Measurements from ENCODE around the gene CDA. TPM values are rescaled to one million over a fixed set of nuclear protein-coding genes. Genes with fewer than 3 reads are reported as not detected.
A peak's percentile ranks its signal among the peaks of the same experiment; 100 is the strongest.

The CDA gene
- total RNA-seq, 2 donors from 2014 or later: 2.4 to 6.5 TPM

DNA sequence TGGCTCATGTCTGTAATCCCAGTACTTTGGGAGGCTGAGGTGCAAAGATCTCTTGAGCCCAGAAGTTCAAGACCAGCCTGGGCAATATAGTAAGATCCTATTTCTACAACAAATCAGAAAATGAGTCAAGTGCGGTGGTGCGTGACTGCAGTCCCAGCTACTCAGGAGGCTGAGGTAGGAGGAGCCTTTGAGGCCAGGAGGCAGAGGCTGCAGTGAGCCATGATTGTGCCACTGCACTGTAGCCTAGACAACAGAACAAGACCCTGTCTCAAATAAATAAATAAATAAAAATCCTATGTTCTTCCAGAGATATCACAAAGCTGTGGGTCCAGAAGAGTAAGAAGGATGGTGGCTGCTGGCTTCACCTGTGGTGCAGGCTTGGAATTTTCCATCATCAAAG, 22.1 kb downstream of the CDA start:
- no peak for DNase-seq
- intact Hi-C loops (cut with DNase I): no loop called here
- ATAC-seq: no peak

DNA sequence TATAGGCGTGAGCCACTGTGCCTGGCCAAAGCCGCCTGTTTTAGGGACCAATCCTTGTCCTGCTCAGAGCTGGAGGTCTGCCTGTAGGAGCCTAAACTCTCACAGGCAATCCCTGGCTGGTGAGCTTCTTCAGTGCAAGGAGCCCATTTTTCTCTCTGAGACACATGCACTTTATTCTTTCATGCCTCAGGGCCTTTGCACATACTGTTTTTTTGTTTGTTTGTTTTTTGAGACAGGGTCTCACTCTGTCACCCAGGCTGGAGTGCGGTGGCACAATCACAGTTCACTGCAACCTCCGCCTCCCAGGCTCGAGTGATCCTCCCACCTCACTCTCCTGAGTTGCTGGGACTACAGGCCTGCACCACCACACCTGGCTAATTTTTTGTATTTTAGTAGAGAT, 22.8 kb downstream of the CDA start:
- intact Hi-C loops (cut with DNase I): no loop called here
- DNase-seq: no peak
- no peak for ATAC-seq

- no peak for ATAC-seq
- DNase-seq: no peak
- intact Hi-C loops (cut with DNase I): no loop called here
Observed at GRCh38 chr1:20612221-20612746, 23.4 kb downstream of the CDA start.

- intact Hi-C loops (cut with DNase I): no loop called here
- DNase-seq: no peak
Observed at GRCh38 chr1:20614131-20614579, 25.3 kb downstream of the CDA start.

DNA sequence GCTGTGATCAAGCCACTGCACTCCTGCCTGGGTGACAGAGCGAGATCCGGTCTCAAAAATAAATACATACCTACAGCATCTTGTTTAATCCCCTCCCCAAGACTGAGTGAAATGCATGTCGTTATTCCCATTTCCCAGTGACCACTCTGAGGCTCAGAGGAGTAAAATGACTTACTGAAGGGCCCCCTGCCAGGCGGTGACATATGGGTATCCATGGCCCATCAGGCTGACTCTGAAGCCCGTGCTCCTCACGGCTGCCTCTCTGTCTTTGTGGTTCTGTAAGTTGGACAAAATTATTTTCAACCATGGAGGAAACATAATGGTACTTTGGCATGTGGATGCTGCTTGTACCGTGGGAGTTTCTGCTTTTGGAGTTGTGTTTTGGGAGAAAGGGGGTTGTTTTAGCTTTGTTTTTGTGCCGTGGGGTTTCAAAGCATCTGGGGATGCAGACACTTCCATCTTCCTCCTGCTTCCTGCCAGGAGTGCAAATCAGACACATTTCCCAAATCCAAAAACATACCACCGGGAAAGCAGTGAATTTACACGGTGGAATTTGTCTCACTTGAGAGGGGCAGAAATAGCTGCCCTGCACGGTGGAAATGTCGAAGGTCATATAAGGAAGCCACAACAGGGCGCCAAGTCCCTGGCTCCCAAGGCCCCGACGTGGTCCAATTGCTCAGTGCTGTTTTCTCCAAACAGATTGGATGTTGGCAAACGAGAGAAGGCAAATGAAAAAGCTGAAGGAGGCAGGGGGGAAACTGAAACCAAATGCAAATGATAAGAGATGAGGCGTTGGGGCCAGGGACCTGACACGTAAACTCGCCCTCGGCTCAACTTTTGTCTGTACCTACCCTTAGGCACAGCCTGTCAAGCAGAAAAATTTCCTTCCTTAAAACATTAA, 27.3 kb downstream of the CDA start:
- peak in 1 of 2 donors; percentile 75 for ATAC-seq
- DNase-seq: peak; percentile 42
- intact Hi-C loops (cut with DNase I): no loop called here

More at GRCh38 chr1:20614131-20614579, 25.3 kb downstream of the CDA start:
- ATAC-seq: no peak

DNA sequence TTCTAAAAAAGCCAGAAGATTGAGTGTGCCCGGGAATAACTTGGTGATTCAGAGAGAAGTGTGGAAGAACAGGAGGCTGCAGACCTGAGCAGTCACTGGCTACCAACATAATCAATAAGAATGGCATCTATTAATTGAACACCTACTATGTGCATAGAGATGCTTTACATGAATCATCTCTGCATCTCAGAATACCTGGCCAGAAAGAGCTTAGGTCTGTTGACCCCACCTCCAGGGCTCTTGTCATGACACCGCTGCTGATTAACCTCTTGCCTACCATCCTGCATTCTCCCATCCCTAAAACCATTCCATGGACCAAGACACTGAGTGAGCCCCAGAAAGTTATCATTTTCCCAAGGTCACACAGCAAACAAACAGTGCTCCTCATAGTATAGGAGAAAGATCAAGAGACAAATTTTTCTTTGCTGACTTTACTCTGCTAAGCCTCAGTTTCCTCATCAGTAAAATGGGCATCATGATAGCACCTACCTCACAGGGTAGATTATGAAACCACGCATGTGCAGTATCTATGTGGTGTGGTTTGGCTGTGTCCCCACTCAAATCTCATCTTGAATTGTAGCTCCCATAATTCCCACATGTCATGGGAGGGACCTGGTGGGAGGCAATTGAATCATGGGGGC, 28.1 kb downstream of the CDA start:
- intact Hi-C loops (cut with DNase I): no loop called here
- DNase-seq: no peak
- no peak for ATAC-seq

- no peak for DNase-seq
- no peak for ATAC-seq
- intact Hi-C loops (cut with DNase I): no loop called here
Observed at GRCh38 chr1:20618550-20618949, 29.7 kb downstream of the CDA start.

DNA sequence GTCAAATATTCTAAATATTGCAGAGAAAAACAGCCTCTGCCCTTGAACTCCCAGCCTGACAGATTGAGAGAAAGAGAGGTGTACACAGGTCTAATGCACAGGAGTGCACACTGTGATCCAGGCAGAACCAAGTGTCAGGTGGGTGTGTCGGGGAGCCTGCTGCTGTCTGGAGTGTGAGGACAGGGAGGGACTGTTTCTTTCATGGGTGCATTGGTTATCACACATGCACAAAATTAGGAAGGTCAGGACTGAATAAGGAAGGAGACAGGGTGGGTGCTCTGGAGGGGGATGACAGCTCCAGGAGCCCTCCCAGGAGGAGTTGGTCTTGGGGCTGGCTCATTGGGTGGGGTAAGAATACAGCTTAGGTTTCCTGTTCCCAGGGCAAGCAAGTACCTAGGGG, 31.1 kb downstream of the CDA start:
- ATAC-seq (no peak), DNase-seq (no peak)
- intact Hi-C loops (cut with DNase I): no loop called here

DNA sequence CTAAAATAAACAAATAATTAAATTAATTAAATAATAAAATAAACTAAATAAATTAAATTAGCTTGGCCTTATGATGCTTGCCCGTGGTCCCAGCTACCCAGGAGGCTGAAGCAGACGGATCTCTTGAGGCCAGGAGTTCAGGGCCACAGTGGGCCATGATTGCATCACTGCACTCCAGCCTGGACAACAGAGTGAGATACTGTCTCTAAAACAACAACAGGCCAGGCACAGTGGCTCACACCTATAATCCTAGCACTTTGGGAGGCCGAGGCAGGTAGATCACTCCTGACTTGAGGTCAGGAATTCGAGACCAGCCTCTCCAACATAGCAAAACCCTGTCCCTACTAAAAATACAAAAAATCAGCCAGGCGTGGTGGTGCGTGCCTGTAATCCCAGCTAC, 32.1 kb downstream of the CDA start:
- no peak for DNase-seq

DNA sequence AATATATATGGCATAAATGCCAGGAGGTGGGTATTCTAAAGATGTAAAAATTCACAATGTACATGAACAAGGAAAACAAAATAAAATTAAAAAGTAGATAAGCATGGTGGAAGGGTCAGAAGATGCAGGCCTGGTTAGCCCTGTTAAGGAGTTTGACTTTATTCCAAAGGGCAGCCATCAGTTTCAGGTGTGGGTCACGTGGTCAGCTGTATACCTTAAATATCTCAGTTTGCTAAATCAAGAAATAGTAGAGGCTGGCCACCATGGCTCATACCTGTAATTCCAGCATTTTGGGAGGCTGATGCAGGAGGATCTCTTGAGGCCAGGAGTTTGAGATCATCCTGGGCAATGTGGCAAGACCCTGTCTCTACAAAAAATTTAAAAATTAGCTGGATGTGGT, 35.8 kb downstream of the CDA start:
- intact Hi-C loops (cut with DNase I): no loop called here
- DNase-seq (no peak), ATAC-seq (no peak)

More for the DNA sequence above, 32.1 kb downstream of the CDA start:
- intact Hi-C loops (cut with DNase I): no loop called here
- no peak for ATAC-seq

- DNase-seq: no peak
- intact Hi-C loops (cut with DNase I): no loop called here
- no peak for ATAC-seq
Observed at GRCh38 chr1:20625176-20626097, 36.5 kb downstream of the CDA start.

- DNase-seq (no peak), ATAC-seq (no peak)
- intact Hi-C loops (cut with DNase I): no loop called here
Observed at GRCh38 chr1:20626098-20626427, 37.2 kb downstream of the CDA start.

DNA sequence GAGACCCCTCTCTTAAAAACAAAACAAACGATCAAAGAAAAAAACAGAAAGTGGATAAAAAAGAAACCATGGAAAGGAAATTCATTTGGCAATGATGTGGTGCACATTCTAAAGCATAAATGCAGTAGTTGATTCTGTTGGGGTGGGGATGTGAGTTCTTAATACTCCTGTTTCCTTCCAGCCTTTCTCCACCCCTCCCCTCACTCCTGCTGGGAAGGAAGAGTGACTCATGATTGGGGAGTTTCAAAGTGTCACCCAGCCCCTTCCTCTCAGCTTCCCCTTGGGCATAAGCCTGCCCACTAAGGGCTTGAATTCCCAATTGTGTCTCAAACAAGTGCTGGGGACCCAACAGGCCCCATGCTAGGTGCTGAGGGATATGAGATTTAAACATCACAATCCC, 37.6 kb downstream of the CDA start:
- intact Hi-C loops (cut with DNase I): no loop called here
- ATAC-seq: no peak
- no peak for DNase-seq

DNA sequence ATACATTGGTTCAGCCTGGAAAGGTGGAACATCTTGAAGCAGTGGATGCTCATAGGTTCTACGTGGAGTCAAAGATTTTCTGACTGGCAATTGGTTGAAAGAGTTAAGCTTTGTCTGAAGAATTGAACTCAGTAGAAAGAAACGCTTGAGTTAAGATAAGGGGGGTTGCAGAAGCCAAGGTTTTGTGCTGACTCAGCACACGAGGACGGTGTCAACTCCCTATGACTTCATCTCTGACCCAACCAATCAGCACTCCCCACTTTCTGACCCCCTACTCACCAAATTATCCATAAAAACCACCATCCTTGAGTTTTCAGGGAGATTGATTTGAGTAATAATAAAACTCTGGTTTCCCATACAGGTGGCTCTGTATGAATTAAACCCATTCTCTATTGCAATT, 41.8 kb downstream of the CDA start:
- DNase-seq (no peak), ATAC-seq (no peak)
- intact Hi-C loops (cut with DNase I): loop anchor here in 1 of 2 donors (5.0 kb wide), 1 partner anchor 53 kb away; no protein-coding TSS in a partner anchor

GRCh38 chr1:20632386-20632785, 43.5 kb downstream of the CDA start:
- ATAC-seq: no peak
- intact Hi-C loops (cut with DNase I): loop anchor here in 1 of 2 donors (2.0 to 5.0 kb wide), 2 partner anchors 55 to 110 kb away; no protein-coding TSS in a partner anchor
- no peak for DNase-seq

GRCh38 chr1:20633190-20634064, 44.5 kb downstream of the CDA start, which contains the start of gene PINK1:
PINK1 (plus strand) TSS chr1:20633458; CDS start chr1:20633549, 91 bp downstream.
- intact Hi-C loops (cut with DNase I): loop anchor here in 1 of 2 donors (2.0 to 5.0 kb wide), 2 partner anchors 56 to 111 kb away; no protein-coding TSS in a partner anchor
- ATAC-seq (peak; percentile 95 to 96), DNase-seq (peak; percentile 83)

DNA sequence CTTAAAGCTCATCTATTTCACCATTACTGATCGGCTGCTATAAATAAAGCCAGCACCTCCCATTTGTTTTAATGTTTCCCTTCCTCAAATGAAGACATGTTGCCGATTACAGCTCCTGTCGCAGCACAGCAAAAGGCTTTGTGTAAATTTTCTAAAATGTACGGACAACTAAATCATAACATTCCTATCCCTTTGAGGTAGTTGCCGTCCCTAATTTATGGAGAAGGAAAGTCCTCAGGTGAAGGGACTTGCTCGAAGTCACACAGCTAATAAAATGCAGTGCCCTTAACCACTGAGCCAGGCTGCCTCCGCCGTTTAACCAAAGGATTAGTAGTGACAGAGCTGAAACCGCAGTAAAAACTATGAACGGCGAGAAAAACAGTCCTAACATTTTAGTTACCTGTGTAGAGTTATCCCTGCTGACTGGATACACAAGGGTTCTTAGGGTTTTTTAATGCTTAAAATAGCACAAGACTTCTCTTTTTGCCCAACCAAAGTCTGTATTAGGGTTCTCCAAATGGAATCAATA, 45.2 kb downstream of the CDA start:
- DNase-seq (no peak), ATAC-seq (no peak)
- intact Hi-C loops (cut with DNase I): loop anchor here in 1 of 2 donors (5.0 kb wide), 1 partner anchor 57 kb away; no protein-coding TSS in a partner anchor
